HuH-7 (cell line): ENCODE data around the gene BNC2.
A peak's percentile ranks its signal among the peaks of the same experiment; 100 is the strongest.

Experiments used
- DNase-seq: peaks from one replicate; pipeline ENCODE4 v3.0.0; 2011; ENCODE audit warnings: low spot score

BNC2 gene

DNA sequence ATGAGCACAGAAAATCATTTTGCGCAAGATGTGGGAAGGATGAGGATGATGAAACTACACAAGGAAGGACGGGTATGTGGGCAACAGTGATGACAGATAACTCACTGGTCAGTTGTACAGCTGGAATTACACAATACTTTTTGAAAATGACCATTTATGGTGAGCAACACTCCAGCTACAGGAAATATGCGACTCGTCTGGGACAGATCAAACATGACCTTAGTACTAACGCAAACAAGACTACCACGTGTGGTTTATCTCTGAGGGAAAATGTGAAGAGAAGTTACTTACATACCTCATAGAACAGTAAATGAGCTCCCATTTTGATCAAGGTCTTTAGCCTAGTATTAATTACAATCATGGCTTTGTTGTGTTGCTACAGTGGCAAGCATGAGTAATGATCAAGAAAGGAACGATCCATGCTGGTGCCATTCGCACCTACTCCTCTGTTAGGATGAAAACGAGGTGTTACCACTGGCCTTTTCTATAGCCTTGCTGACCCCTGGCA lies 456.9 kb downstream of the BNC2 start:
- DNase-seq = peak; percentile 4

DNA sequence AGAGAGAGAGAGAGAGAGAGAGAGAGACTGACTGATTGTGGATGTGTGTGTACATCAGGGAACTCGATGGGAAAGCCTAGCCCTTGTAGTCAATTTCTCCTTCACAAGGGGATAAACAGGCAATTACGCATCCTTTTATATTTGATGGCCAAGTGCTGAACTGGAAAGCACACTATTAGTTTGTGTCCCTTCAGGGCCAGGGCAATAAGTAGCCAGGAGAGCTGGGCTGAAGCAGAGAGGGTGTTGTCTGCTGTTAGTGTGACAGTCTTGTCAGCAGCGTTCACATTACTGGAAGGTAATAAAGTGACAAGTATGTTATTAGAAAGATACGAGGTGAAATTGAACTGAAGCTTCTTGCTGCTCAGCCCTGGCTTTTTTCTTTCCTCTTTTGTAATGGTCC lies 457.7 kb downstream of the BNC2 start:
- DNase-seq = no peak

DNA sequence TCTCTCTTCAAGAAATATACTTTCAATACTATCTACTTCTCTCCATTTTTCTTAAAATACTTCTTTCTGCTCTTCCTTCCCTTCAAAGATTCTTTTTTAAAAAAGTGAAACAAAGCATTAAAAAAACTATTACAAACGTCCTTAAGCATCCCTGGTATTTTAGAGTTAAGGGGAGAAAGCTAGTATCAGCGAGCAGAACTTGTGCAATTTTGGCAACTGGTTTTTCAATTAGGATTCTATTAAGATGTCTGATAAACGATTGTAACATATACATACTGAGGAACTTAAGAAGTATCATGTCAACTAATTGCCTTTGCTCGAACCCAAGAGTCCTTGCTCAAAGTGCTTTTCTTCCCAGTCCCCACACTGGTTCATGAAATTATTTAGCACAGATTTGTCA lies 459.2 kb downstream of the BNC2 start:
- no peak for DNase-seq

DNA sequence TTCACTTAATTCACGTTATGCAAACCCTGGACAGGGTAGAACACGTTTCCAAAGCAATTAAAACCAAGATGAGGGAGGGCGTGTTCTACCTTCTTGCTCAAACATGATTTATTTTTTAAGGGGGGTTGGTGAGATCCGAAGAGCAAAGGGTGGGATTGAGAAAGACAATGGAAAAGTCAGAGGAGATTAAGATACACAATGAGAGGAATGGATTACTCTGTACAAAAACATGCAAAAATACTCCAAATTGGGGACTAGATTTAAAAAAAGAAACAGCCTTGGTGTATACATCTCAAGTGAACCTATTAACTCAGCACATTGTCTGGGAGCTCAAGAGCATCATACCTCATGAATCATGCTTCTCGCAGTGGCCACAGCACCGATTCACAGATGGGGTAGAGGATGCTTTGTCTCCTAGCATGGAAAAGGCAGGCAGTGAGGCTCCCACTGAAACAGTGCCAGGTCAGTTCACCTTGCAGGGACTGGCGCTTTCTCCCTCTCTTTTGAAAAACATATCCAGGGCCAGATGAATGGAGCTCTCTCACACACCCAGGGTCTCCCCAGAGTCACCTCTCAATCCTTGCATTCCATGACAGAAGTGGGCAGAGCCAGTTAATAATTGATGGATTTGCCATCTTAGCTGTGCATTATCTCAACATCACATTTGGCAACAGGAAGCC lies 459.7 kb downstream of the BNC2 start:
- no peak for DNase-seq

DNA sequence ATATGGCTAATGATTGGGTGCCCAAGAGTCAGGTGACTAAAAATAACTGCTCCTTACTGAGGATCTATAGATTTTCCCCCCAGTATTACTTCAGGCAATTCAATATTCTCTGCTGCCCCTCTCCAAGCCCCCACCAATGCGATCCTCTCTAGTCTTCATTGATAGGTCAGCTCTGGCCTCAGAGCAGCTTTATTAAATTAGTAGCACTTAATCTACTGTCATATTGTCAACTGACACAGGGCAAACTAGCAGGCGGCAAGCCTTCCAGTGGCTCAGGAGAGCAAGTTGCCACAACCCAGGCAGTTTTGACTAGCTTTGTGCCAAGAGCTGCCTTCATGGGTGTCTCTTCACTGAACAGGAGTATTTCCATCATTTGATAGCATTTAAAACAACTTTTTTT lies 462.9 kb downstream of the BNC2 start:
- no peak for DNase-seq

DNA sequence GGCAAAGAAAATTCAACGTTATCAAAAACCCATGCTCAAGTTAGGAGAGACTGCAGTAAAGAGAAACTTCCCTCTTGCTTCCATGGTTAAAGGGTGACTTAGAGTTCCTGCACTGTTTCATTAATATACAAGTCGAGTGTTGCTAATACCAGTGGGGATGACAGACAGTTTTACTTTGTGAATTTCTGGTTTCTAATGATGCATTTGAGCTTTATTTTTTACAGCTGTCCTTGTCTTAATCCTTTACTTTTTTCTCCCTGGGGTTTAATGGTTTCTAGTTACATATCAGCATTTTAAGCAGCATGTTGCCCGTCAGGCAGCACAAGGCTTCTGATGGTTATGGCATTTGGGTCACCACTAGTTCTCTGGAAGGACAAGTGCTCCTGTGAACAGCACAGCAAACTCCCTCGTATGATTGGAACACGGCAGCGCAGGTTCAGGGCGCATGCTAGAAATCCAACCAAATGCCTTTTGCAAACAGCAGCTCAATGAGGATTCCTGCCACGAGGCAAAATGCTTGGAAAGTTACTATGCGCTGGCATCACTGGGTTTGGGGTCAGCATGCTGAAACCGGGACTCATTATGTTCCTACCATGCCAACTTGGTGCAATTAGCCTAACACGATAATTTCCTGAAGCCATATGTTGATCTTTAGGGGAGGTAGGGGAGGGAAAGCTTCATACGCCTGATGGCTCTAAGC lies 463.8 kb downstream of the BNC2 start:
- no peak for DNase-seq

DNA sequence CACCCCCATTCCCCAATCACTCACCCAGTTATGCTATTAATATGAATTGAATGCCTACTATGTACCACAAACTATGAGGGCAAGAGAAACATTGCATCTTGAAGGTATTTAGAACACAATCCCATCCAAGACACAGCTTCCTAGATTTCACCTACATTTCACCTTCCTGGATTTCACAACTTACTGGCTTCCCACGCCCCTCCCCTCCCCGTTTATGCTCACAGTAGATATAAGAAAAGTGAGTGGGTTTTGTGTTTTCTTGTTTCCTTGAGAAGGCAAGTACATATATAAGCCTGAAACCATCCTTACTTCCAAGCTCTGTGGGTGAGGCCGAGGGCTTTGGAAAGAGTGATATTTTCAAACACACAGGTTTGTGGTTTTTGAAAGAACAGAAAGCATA lies 465.0 kb downstream of the BNC2 start:
- no peak for DNase-seq

DNA sequence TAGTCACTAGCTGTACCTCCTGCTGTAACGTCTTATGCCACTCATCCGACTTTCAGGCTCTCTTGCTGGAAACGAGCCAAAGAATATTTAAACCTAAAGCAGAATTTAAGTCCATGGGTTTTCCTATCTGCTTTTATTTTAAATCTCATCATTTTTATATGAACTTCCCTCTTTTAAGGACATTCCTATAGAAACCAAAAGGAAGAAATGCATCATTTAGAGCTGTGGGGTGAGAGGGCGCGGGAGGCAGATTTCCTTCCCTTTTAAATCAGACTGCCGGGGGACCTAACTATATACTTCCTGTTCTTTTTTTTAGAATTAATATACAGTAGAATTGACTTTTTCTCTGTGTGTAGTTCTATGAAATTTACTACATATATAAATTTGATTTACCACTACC lies 468.8 kb downstream of the BNC2 start:
- no peak for DNase-seq

DNA sequence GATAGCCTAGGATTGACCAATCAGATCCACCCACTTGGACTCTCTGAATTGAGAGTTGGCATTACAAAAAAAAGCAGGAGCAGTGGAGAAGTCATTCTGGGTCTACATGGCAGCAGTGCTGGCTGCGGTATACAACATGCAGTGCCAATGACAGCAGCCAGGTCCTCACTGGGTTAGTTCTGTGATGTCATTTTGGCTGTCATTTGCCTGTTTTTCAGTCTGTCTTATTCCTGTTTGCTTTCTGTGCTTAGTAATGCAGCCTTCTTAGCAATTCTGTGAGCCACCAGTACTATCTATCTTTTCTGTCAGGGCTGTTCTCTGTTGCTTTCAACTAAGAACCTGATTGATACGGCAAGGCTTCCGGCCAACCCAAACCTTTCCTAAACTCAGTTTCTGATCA lies 471.8 kb downstream of the BNC2 start:
- DNase-seq = no peak

DNA sequence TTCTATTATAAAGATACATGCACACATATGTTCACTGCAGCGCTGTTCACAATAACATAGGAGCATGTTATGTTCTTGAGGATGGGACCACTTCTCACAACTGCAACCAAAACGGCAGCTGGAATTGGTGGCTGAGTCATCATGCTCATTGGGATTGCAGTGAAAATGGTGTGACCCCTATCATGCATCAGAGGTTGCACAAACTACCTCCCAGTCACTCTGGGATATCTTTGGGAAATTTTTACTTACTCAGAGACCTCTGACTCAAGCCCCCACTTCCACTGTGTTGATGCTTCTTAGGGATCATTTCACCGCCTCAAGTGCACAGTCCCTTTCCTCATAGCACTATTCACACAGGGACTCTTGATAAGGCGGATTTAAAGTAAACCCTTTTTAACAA lies 474.1 kb downstream of the BNC2 start:
- no peak for DNase-seq

DNA sequence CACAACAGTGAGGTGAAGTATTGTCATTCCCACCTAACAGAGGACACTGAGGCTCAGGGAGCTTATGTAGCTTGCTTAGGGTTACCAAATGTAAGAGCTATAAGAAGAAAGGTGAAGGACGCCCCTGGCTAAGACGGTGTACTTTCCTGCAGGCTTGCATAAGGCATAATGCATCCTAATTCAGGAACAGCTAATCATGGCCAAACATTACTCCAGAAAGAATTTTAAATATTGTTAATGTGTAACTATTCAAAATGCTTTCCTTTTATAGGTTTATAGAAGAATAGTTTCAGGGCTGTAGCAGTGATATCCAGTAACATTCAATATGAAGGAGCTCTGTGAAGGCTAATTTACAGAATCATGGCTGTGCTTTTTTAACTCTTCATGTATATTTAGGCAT lies 479.1 kb downstream of the BNC2 start:
- DNase-seq = no peak

DNA sequence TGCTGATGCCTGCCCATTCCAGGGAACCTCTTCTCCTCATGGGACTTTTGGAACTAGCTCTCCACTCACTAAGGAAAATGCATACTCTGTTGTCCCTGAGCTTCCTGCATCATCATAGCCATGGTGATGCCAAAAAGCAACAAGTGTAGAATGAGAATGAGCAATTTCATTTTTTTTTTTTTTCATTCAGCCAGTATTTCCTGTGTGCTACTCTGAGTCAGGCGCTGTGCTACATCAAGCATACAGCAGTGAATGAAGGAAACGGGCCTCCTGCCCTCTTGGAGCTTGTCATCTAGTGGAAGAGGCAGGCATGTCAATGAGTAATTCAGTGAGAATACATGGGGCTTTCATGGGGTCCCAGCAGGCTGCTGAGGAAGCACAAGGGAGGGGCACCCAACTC lies 483.1 kb downstream of the BNC2 start:
- DNase-seq = no peak

DNA sequence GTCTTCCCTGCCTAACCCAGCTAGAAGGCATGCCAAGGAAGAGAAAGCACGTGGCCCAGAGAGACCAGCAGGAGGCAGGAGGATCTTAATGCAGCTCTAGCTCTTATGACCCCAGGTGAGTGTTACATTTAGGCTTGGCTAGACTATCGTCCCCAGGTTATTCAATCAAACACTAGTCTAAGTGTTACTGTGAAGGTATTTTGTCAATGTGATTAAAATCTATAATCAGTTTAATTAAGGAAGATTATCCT lies 483.7 kb downstream of the BNC2 start:
- no peak for DNase-seq

DNA sequence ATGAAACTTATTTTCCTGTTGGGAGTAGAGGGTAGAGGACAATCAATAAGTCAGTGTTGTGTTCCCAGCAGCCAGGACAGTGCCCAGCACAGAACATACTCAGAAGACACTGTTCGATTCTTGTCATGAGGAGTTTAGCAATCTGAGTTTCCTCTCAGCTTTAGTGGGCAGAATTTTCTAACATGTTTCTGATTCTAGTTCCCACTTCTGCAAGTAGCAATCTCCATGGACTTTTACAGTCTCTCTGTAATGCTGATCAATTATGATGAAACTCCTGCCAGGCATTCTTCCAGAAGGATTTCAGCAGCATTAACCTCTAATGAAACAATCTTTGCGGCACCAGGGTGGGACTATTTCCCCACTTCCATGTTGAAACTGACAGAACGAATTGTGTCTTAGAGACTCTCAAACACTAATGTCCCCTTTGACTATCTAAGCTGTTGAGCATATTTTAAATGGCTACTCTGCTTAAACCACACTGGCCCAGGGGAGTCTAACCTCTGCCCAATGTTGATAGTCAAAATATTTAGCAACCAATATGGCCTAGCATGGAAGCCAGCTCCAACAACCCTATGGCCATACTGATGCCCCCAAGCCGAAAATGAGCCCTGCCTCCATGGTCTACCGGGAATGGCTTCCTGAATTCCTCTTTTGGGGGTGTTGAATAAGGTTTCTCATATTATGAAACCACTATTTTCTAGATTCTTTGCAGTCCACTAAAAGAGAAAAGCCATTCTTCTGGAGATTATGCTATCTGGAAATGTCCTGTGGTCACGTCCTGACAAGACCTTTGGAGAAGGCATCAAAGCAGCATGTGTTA lies 484.3 kb downstream of the BNC2 start:
- no peak for DNase-seq

DNA sequence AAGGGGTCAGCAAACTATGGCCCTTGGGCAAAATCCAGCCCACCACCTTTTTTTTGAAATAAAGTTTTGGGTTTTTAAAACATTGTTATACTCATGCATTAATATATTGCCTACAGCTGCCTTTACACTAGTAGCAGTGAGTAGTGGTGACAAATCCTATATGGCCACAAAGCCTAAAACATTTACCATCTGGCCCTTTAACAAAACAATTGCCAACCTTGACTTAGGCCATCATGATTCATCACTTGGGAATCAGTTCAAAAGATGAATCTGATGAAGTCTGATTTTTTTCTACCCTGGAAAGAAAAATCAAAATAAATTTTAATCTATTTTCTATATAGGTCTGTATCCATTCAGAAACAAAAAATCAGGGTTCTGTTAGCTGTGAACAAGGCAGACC lies 484.9 kb downstream of the BNC2 start:
- no peak for DNase-seq

DNA sequence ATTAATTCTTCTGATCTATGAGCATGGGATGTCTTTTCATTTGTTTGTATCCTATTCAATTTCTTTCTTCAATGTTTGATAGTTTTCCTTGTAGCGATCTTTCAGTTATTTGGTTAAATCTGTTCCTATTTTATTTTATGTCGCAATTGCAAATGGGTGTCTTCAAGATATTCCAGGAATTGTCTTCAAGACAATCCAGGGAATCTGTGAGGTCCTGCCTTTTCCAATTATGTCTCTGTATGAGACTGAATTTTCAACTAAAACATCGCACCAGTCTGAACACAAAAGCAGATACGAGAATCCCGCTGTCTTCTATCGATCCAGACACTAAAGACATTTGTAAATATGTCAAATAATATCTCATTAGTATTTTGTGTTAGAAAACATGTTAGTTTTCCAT lies 485.5 kb downstream of the BNC2 start:
- DNase-seq = no peak

DNA sequence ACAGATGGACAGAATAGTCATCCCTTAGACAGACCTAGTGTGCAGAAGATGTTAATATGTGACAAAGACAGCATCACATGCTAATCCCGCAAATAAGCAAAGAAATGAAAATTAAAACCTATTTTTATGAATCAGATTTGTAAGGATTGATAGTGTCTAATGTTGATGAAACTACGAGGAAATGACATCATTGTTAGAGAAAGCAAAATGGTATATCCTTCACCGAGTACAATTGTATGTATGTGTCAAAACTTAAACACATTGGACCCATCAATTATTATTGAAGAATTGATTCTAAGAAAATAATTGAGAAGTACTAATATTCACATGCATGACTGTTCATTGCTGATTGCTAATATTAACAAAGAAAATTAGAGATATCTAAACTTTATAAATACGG lies 493.2 kb downstream of the BNC2 start:
- no peak for DNase-seq

DNA sequence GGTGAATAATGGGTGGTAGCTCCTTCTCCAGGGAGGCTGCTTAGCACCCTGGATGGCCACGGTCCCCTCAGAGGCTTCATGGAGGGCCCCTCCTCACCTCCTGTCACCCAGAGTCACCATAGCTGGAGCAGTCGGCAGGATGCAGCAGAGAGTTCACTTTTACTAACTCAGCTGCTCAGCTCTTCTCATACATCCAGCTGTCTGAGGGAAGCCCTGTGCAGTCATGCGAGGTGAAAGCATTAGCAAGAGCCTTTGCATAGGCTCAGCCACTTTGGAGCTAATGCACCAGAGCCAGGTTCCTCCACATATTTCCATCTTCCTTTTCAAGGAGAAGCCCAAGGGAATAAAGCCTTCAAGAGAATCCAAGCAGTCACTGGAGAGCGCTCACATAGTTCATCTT lies 499.2 kb downstream of the BNC2 start:
- DNase-seq = no peak

DNA sequence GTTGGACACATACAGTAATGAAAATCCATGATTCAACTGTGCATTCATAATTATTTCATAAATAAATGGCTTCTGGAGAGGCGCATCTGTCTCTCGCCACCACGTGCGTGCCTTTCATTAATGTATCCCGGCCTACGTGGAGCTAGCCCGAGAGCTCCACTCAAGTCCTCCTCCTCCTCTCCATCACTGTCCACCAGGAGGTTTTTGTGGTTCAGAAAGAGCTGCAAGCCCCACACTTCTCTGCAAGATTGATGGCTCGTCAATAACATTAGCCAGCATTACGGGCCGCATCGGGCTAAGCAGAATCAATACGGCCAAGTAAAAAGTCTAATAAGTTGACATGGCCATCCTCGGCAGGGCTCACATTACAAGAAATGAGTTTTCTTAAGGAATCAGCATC lies 499.8 kb downstream of the BNC2 start:
- DNase-seq = no peak

DNA sequence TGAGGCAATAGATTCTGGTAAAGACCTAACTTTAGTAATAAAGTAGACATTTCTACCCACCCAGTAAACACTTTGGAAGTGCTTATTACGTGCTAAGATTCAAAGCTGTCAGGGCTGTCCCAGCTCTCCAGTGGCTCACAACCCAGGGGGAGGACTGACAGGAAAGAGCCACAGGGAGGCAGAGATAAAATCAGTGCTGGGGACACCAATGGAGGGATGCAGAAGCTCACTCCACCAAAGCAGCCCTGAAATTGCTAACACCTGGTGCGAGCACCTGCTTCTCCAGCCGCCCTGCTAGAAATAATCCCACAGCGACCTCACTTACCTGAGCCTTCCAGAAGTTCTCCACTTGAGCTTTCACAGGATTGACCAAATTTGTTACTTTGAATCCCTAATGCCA lies 501.0 kb downstream of the BNC2 start:
- DNase-seq = no peak

DNA sequence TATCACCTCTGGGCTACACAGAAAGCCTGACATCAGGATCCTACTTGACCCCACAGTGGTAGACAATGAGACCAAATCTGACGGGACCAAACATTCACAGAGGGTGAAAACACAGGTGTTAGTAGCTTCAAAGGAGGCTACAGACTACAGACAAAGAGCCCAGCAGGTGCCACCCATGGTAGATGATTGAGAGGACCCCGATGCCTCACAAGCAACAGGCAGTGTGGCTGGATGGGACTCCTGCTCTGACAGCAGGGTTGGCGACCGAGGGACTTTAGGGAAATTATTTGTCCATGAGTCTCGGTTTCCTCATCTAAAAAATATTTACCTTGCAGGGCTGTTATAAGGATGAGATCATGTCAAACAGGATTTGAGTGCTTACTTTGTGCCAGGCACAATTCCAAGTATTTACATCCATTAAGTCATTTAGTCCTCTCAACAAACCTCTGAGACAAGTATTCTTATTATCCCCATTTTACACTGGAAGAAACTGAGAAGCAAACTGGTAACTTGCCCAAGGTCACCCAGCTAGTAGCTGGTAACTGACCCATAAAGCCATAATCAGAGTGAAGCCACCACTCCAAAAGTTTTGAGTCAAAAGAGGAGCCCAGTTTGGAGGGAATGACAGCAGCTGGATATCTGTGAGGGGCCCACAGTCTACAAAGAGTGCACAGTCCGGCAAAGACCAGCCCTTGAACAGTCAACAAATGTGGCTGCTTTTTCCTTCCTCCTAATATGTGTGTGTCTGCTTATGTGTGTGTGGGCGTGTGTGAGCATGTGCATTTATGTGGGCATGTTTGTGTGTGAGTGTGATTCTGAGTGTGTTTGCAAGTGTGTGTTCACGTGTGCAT lies 502.0 kb downstream of the BNC2 start:
- no peak for DNase-seq

DNA sequence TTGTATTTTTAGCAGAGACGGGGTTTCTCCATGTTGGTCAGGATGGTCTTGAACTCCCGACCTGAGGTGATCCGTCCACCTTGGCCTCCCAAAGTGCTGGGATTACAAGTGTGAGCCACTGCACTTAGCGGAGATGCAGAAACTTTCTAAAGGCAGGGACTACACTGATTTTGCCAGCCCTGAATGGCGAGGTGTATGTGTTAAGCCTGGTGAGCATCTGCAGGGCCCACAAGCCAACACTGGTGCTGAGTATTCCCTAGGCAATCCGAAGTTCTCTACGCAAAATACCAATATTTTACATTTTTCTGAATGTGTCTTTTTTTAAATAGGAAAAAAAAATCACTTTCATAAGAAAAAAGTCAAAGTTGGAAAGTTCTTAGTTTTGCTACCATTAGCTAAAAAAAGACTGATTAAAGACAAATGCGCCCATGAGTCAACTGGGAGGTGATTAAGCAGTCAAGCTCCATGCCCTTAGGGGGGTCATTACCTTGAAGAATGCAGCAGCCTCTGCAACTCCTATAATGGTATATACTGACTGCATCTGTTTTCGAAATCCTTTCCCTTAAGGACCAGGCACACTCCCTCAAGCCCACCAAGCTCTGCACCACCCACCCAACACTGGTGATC lies 502.8 kb downstream of the BNC2 start:
- no peak for DNase-seq
